GM12892 (cell line): ENCODE data around the gene UGT1A6.

Experiments
- POLR2A ChIP-seq: IDR thresholded peaks from 2 replicates; pipeline ENCODE4 v1.6.1; 2011; ENCODE audit warnings: low read depth, low read length, control low read depth
- POLR2AphosphoS5 ChIP-seq: IDR thresholded peaks from 2 replicates; pipeline ENCODE4 v1.6.1; 2011; ENCODE audit warnings: low read depth, low read length, control low read depth

DNA sequence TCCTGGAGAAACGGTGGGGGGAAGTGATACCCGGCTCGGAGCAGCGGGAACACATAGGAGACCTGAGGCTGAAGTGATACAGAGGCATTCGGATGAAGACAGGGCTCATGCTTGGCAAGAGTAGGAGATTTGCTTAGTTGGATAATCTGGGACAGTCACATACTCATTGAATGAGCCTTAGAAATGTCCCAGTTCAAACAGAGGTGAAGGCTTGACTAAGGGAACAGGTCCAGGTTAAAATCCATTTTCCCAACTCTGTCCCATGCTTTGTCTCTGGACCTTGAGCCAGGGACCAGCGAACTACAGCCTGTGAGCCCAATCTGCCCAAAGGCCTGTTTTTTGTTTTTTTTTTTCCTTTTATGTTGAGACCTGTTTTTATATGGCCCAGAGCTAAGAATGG is 1.3 kb downstream of the UGT1A6 start:
- TF ChIP-seq POLR2AphosphoS5 (no peak), POLR2A (no peak)
